GM12864 (cell line): ENCODE results near the gene PDS5B.

Experiments
- DNase-seq: peaks from one replicate; pipeline ENCODE4 v3.0.0-alpha.2; 2011; ENCODE audit warnings: low read depth
- H3K4me3 ChIP-seq: 2 replicates; pipeline ENCODE4 v1.5.1; 2011; ENCODE audit warnings: mild to moderate bottlenecking, low read depth, low read length, control low read depth
- CTCF ChIP-seq: IDR thresholded peaks from 2 replicates; pipeline ENCODE4 v1.5.1; 2011; ENCODE audit warnings: low read depth, mild to moderate bottlenecking, moderate library complexity, low read length, control low read depth, inconsistent platforms; ENCODE audit errors: missing control alignments

Gene PDS5B

GRCh38 chr13:32746474-32746873 is 160.2 kb downstream of the PDS5B start:
- no peak overlapping the region for H3K4me3 ChIP-seq
- no peak for DNase-seq
- no peak for TF ChIP-seq CTCF

DNA sequence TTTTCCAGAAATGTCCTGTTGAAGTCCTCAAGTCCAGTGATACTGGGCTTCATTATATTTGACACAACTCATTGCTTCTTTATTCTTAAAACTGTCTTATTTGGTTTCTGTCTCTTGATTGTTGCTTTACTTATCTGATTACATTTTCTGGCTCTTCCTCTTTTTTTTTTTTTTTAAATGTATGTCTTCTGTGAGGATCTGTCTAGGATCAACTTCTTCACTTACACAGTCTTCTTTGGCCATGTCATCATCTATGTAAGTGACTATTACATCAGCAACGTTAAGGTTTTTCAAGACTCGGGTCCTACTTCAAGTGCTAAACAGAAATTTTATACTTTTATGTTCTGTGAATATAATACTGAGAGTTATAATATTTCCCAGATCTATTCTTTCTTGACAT is 162.1 kb downstream of the PDS5B start:
- DNase-seq: no peak

GRCh38 chr13:32751340-32751739 is 165.1 kb downstream of the PDS5B start:
- TF ChIP-seq CTCF: no peak
- no peak for DNase-seq

More for the DNA sequence above, 162.1 kb downstream of the PDS5B start:
- no peak overlapping the region for H3K4me3 ChIP-seq
- no peak for TF ChIP-seq CTCF

DNA sequence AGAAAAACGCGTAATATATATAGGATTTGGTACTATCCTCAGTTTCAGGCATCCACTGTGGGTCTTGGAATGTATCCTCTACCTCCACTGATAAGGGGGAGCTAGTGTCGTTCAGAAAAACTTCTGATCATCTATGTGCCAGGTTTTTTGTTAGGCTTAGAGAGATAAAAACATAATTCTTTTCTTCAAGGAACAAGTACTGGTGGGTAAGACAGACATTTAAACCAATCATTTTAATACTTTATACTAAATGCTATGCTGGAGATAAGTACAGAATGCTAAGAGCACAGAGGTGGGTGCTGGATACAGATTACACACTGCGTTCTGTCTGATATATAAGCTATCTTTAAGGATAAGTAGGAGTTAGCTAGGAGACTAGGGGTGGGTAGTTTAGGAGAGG is 166.1 kb downstream of the PDS5B start:
- TF ChIP-seq CTCF: no peak
- no peak overlapping the region for H3K4me3 ChIP-seq
- no peak for DNase-seq

More at GRCh38 chr13:32751340-32751739, 165.1 kb downstream of the PDS5B start:
- no peak overlapping the region for H3K4me3 ChIP-seq

GRCh38 chr13:32752997-32753606 is 166.8 kb downstream of the PDS5B start:
- DNase-seq: no peak
- H3K4me3 ChIP-seq: no peak overlapping the region
- no peak for TF ChIP-seq CTCF

- H3K4me3 ChIP-seq: no peak overlapping the region
- TF ChIP-seq CTCF: no peak
- no peak for DNase-seq
Observed at GRCh38 chr13:32754179-32754578, 167.9 kb downstream of the PDS5B start.

DNA sequence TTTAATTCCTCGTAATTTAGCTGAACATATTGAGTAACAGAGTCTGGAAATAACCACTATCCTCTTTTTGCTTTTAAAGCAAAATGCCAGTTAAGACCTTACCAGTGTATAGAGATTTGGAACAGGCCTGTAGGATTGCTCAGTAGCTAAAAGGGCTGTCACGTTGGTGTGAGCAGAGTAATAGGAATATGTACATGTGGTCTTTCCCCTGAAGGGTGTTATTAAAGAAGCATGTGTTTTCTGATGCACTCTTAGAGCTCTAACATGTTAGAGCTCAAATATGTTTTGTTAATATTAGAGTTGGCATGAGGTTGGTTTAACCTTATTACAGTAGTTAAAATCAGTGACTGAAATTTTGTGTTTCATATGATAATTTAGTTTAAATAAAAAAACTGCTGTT is 172.9 kb downstream of the PDS5B start:
- TF ChIP-seq CTCF: no peak
- no peak overlapping the region for H3K4me3 ChIP-seq

More for the DNA sequence above, 172.9 kb downstream of the PDS5B start:
- no peak for DNase-seq
